Measurements from ENCODE around the gene TTC9. TPM values are rescaled to one million over a fixed set of nuclear protein-coding genes. Genes with fewer than 3 reads are reported as not detected.

The TTC9 gene
- total and polyA plus RNA-seq, 4 donors: 4.3 to 7.5 (median 6.8) TPM

DNA sequence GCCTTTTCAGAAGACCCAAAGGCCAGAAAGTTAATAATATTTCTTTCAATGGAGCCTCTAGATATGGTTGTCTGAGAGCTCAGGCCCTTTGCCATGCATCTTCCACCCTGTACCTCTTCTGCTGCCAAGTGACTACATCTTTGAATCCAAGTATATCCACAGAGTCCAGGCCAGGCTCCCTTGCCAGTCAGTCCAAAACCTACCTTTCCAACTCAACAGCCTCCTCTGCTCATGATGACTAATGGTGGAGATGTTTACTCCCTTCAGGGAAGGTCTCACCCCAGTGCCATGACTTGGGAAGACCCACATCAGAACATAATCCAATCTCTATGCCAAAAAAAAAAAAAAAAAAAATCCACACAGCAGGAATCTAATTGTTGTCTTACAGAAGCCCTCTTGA, 20.4 kb downstream of the TTC9 start:
- H3K27ac ChIP-seq (ENCODE audit: low read depth in 1 of 2, low read length in 1 of 2): no peak overlapping the region
- H3K27me3 ChIP-seq (ENCODE audit: control insufficient read depth in 3 of 3, insufficient read depth in 3 of 3, low read length in 2 of 3): no peaks in the 10 kb centered on the region
- peaks cover 0 to 12% (median 2%) of the 10 kb centered on the region in 5 donors for H3K4me1 ChIP-seq (ENCODE audit: control insufficient read depth in 5 of 5, insufficient read depth in 5 of 5, low read length in 5 of 5)
- no peaks in the 10 kb centered on the region for H3K9me3 ChIP-seq (ENCODE audit: control insufficient read depth in 4 of 4, insufficient read depth in 3 of 4, low read length in 3 of 4)
- TF ChIP-seq, protein P1, sequence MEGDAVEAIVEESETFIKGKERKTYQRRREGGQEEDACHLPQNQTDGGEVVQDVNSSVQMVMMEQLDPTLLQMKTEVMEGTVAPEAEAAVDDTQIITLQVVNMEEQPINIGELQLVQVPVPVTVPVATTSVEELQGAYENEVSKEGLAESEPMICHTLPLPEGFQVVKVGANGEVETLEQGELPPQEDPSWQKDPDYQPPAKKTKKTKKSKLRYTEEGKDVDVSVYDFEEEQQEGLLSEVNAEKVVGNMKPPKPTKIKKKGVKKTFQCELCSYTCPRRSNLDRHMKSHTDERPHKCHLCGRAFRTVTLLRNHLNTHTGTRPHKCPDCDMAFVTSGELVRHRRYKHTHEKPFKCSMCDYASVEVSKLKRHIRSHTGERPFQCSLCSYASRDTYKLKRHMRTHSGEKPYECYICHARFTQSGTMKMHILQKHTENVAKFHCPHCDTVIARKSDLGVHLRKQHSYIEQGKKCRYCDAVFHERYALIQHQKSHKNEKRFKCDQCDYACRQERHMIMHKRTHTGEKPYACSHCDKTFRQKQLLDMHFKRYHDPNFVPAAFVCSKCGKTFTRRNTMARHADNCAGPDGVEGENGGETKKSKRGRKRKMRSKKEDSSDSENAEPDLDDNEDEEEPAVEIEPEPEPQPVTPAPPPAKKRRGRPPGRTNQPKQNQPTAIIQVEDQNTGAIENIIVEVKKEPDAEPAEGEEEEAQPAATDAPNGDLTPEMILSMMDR (IDR thresholded peaks at IDR 0.05; ENCODE audit: control extremely low read depth, extremely low read depth): no peak
- ATAC-seq (ENCODE audit: insufficient read depth, low FRiP score) (no peak), DNase-seq (no peak)
- no peak overlapping the region for H3K9ac ChIP-seq (ENCODE audit: insufficient read depth in 1 of 2, low read length in 2 of 2)
- no peak overlapping the region for H3K4me3 ChIP-seq
- no peaks in the 10 kb centered on the region for H3K36me3 ChIP-seq (ENCODE audit: control insufficient read depth in 4 of 4, insufficient read depth in 4 of 4, low read length in 4 of 4)

DNA sequence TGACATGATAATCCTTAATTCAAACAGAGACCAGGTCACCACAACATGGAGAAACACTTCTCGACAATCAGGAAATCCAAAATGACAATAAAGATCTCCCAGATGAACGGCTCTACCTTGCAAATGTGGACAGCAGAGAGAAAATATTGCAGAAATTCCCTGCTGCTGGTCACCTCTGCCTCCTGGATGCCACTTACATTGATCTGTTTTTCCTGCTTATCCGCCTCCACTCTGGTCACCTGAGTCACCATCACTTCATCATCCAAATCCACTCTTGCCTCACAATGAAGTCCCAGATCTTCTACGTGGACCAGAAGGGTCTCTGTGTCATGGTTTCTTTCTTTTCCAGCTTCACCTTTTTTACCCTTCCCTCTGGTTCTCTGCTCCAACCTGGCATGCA, 21.1 kb downstream of the TTC9 start:
- H3K4me3 ChIP-seq: no peak overlapping the region
- no peaks in the 10 kb centered on the region for H3K36me3 ChIP-seq (ENCODE audit: control insufficient read depth in 4 of 4, insufficient read depth in 4 of 4, low read length in 4 of 4)
- TF ChIP-seq, protein P1 (IDR thresholded peaks at IDR 0.05; ENCODE audit: control extremely low read depth, extremely low read depth): no peak
- no peak for DNase-seq
- H3K9ac ChIP-seq (ENCODE audit: insufficient read depth in 1 of 2, low read length in 2 of 2): no peak overlapping the region
- no peak overlapping the region for H3K27ac ChIP-seq (ENCODE audit: low read depth in 1 of 2, low read length in 1 of 2)
- no peaks in the 10 kb centered on the region for H3K27me3 ChIP-seq (ENCODE audit: control insufficient read depth in 3 of 3, insufficient read depth in 3 of 3, low read length in 2 of 3)
- no peaks in the 10 kb centered on the region for H3K9me3 ChIP-seq (ENCODE audit: control insufficient read depth in 4 of 4, insufficient read depth in 3 of 4, low read length in 3 of 4)
- H3K4me1 ChIP-seq (ENCODE audit: control insufficient read depth in 5 of 5, insufficient read depth in 5 of 5, low read length in 5 of 5): peaks cover 0 to 12% (median 2%) of the 10 kb centered on the region in 5 donors
- no peak for ATAC-seq (ENCODE audit: insufficient read depth, low FRiP score)
- WGBS, 2 donors: 88 to 94% methylated on average over 4 of the region's 4 CpGs

DNA sequence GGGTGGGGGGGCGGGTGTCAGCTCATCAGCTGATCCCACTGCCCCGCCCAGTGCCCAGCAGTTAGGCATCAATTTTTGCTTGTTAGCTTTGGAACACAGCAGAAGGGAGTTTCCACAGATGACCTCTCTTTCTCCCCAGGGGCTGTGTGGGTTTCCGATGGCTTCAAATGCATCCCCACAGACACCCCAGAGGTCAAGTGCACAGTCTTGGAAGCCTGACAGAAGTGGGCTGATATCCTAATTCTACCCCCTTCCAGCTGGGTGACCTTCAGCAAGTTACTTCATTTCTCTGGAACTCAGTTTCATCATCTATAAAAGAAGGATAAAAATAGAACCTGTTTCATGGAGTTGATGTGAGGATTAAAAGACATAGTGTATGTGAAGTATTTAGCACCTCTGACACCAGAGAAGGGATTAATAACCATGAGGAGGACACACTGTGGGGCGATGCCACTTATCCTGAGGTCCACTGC, 22.0 kb downstream of the TTC9 start:
- H3K4me1 ChIP-seq (ENCODE audit: control insufficient read depth in 5 of 5, insufficient read depth in 5 of 5, low read length in 5 of 5): peaks cover 0 to 12% (median 2%) of the 10 kb centered on the region in 5 donors
- DNase-seq (no peak), ATAC-seq (ENCODE audit: insufficient read depth, low FRiP score) (peak; percentile 35)
- H3K27me3 ChIP-seq (ENCODE audit: control insufficient read depth in 3 of 3, insufficient read depth in 3 of 3, low read length in 2 of 3): no peaks in the 10 kb centered on the region
- no peaks in the 10 kb centered on the region for H3K36me3 ChIP-seq (ENCODE audit: control insufficient read depth in 4 of 4, insufficient read depth in 4 of 4, low read length in 4 of 4)
- H3K9ac ChIP-seq (ENCODE audit: insufficient read depth in 1 of 2, low read length in 2 of 2): no peak overlapping the region
- WGBS, 2 donors: 82 to 98% methylated on average over 4 of the region's 4 CpGs
- peak overlapping the region in 1 of 2 donors; percentile 72 for H3K27ac ChIP-seq (ENCODE audit: low read depth in 1 of 2, low read length in 1 of 2)
- H3K4me3 ChIP-seq: no peak overlapping the region
- TF ChIP-seq, protein P1 (IDR thresholded peaks at IDR 0.05; ENCODE audit: control extremely low read depth, extremely low read depth): no peak
- no peaks in the 10 kb centered on the region for H3K9me3 ChIP-seq (ENCODE audit: control insufficient read depth in 4 of 4, insufficient read depth in 3 of 4, low read length in 3 of 4)
